Measurements from ENCODE around the gene CEP78.

Gene CEP78

GRCh38 chr9:78291240-78291925 lies 55.5 kb downstream of the CEP78 start:
- no peak for DNase-seq

- DNase-seq, result no peak
Measured at GRCh38 chr9:78292026-78292425, 56.2 kb downstream of the CEP78 start.

- DNase-seq, result no peak
Measured at GRCh38 chr9:78292716-78293497, 57.0 kb downstream of the CEP78 start.

GRCh38 chr9:78294290-78295176 lies 58.7 kb downstream of the CEP78 start:
- DNase-seq, result no peak

- no peak for DNase-seq
Measured at GRCh38 chr9:78295177-78295575, 59.3 kb downstream of the CEP78 start.

- no peak for DNase-seq
Measured at GRCh38 chr9:78295731-78296130, 59.9 kb downstream of the CEP78 start.

GRCh38 chr9:78296201-78296892 lies 60.5 kb downstream of the CEP78 start:
- peak; percentile 20 for DNase-seq

GRCh38 chr9:78296893-78297671 lies 61.2 kb downstream of the CEP78 start, which contains the start of gene PSAT1:
Gene PSAT1 (plus strand): TSS chr9:78297125. CDS start chr9:78297211, 86 bp downstream.
- peak; percentile 84 for DNase-seq

GRCh38 chr9:78297672-78297961 lies 61.7 kb downstream of the CEP78 start:
- DNase-seq, result no peak

GRCh38 chr9:78298046-78298765 lies 62.3 kb downstream of the CEP78 start:
- DNase-seq, result peak; percentile 20

- DNase-seq, result no peak
Measured at GRCh38 chr9:78300209-78300608, 64.3 kb downstream of the CEP78 start.

GRCh38 chr9:78301466-78301865 lies 65.6 kb downstream of the CEP78 start:
- no peak for DNase-seq

- no peak for DNase-seq
Measured at GRCh38 chr9:78303377-78304062, 67.6 kb downstream of the CEP78 start.

- DNase-seq, result no peak
Measured at GRCh38 chr9:78304357-78304756, 68.5 kb downstream of the CEP78 start.

GRCh38 chr9:78306222-78307076 lies 70.6 kb downstream of the CEP78 start:
- no peak for DNase-seq

GRCh38 chr9:78307360-78307759 lies 71.5 kb downstream of the CEP78 start:
- no peak for DNase-seq

- DNase-seq, result no peak
Measured at GRCh38 chr9:78309066-78309465, 73.2 kb downstream of the CEP78 start.

GRCh38 chr9:78311075-78311474 lies 75.2 kb downstream of the CEP78 start:
- no peak for DNase-seq

- no peak for DNase-seq
Measured at GRCh38 chr9:78311886-78312524, 76.1 kb downstream of the CEP78 start.
